Nephron progenitor cell (in vitro differentiated cells): ENCODE data around the gene DHRS3.
"Not testable (repeated sequence)": the region's sequence is repeated elsewhere in the genome, so short reads cannot be mapped to it uniquely, and the experiment has no call there.

Source experiments
- DNase-seq: peaks from one replicate; pipeline ENCODE4 v3.0.0; 2021
- H3K27ac Mint-ChIP-seq: 2 replicates; pipeline ENCODE4 v1.8.0; 2021; ENCODE audit warnings: mild to moderate bottlenecking, moderate library complexity, mixed read lengths
- H3K27me3 Mint-ChIP-seq: 2 replicates; pipeline ENCODE4 v1.8.0; 2021; ENCODE audit warnings: mild to moderate bottlenecking, low read depth, mixed read lengths; ENCODE audit not compliant: poor library complexity
- H3K36me3 Mint-ChIP-seq: 2 replicates; pipeline ENCODE4 v1.8.0; 2021; ENCODE audit warnings: low read depth, mixed read lengths
- H3K4me1 Mint-ChIP-seq: 2 replicates; pipeline ENCODE4 v1.8.0; 2021; ENCODE audit warnings: mixed read lengths
- H3K4me3 Mint-ChIP-seq: 2 replicates; pipeline ENCODE4 v1.8.0; 2021; ENCODE audit warnings: mild to moderate bottlenecking, moderate library complexity, mixed read lengths
- H3K9me3 Mint-ChIP-seq: 2 replicates; pipeline ENCODE4 v1.8.0; 2021; ENCODE audit warnings: mild to moderate bottlenecking, moderate library complexity, mixed read lengths
- TF ChIP-seq, protein P1 (sequence below): fragments of 200-600 bp; sonication (generic); IDR thresholded peaks from 2 replicates; pipeline ENCODE4 v1.5.0; 2021; ENCODE audit warnings: antibody characterized with exemption

Gene DHRS3

DNA sequence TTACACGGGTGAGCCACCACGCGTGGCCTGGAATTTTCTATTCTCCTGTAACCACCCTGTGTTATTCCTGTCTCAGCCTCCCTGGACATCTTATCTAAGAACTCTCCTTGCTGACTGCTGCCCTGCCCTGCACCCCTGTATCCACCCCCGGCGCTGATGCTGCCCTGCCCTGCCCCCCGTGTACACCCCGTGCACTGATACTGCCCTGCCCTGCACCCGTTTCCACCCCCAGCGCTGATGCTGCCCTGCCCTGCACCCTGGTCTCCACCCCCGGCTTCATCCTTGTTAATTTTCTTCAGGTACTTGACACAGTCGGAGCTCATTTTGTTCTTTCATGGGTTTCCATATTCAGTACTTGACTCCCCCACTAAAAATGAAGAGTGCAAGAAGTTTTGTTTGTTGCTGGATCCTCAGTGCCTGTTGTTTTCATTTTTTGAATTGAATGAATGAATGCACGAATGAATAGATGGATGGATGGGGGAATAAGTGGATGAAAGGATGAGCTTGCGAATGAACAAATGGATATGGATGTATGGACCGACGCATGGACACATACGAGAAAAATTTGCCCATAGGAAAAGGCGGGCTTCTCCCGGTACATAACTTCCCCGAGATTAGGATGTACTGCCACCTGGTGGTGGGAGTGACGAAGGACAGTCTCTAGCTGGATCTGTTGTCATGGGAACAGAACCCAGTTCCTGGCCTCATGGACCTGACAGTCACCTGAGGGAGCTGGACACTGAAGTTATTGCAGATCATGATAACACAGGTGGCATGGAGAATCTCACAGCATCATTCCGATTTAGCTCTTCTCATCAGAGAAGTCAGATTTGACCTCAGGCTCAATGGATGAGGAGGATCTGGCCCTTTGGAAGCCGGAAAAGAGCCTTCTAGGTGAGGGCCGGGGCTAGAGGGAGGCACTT lies 40.8 kb upstream of the DHRS3 start:
- no peak overlapping the region for H3K27ac Mint-ChIP-seq
- H3K4me3 Mint-ChIP-seq = no peak overlapping the region
- H3K36me3 Mint-ChIP-seq = no peaks in the 10 kb centered on the region

DNA sequence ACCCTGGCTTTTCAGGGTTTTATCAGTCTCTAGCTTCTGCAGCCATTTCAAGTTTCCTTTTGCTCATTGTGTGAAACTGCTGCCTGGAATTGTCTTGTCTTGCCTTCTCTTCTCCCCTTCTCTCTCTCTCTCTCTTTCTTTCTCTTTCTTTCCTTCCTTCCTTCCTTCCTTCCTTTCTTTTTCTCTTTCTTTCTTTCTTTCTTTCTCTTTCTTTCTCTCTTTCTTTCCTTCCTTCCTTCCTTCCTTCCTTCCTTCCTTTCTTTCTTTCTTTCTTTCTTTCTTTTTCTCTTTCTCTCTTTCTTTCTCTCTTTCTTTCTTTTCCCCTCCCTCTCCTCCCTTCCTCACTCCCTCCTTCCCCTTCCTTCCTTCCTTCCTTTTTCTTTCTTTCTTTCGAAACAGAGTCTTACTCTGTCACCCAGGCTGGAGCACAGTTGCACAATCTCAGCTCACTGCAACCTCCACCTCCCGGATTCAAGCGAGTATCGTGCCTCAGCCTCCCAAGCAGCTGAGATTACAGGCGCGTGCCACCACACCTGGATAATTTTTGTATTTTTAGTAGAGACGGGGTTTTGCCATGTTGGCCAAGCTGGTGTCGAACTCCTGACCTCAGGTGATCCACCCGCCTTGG lies 40.0 kb upstream of the DHRS3 start:
- DNase-seq, H3K36me3 Mint-ChIP-seq, H3K27ac Mint-ChIP-seq, H3K4me3 Mint-ChIP-seq: not testable (repeated sequence)
- Mint-ChIP-seq H3K4me1 (peaks cover 18% of the 10 kb centered on the region), H3K27me3 (peaks cover 11% of the 10 kb centered on the region), H3K9me3 (peaks cover 12% of the 10 kb centered on the region)

More for the DNA sequence above, 40.8 kb upstream of the DHRS3 start:
- H3K4me1 Mint-ChIP-seq = peaks cover 17% of the 10 kb centered on the region
- peaks cover 18% of the 10 kb centered on the region for H3K9me3 Mint-ChIP-seq
- TF ChIP-seq, protein P1, sequence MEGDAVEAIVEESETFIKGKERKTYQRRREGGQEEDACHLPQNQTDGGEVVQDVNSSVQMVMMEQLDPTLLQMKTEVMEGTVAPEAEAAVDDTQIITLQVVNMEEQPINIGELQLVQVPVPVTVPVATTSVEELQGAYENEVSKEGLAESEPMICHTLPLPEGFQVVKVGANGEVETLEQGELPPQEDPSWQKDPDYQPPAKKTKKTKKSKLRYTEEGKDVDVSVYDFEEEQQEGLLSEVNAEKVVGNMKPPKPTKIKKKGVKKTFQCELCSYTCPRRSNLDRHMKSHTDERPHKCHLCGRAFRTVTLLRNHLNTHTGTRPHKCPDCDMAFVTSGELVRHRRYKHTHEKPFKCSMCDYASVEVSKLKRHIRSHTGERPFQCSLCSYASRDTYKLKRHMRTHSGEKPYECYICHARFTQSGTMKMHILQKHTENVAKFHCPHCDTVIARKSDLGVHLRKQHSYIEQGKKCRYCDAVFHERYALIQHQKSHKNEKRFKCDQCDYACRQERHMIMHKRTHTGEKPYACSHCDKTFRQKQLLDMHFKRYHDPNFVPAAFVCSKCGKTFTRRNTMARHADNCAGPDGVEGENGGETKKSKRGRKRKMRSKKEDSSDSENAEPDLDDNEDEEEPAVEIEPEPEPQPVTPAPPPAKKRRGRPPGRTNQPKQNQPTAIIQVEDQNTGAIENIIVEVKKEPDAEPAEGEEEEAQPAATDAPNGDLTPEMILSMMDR = peak; percentile 93
- peak; percentile 82 for DNase-seq
- peaks cover 15% of the 10 kb centered on the region for H3K27me3 Mint-ChIP-seq

DNA sequence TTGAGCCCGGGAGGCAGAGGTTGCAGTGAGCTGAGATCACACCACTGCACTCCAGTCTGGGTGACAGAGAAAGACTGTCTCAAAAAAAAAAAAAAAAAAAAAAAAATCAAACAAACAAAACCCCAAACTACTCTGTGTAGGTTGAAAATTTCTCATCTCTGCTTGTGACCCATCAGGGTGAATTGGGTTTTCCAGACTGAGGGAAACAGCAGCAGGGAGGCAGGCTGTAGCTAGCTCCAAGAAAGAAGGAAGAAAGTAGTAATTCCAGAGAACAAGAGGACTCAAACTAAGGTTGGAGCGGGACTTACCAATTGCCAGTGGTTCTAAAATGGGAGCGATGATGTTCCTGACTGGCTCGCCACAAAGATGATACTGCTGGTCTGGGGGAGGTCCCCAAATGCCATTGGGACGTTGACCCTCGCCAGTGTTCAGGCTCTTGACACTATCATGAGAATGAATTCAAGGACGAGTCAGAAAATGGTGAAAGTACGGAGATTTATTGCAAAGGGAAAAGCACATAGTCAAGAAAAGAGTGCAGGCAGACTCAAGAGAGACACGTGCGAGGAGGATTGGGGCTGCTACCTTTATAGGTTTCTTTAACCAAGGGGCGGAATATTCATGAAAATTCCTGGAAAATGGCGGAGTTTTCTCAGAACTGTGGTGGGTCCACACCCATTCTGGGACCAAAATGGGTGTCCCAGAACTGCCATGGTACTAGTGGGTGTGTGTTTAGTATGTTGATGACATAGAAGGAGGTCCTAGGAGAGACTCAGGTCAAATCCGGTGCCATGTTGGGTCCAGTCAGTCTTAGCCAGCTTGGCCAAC lies 39.3 kb upstream of the DHRS3 start:
- Mint-ChIP-seq H3K27ac (no peak overlapping the region), H3K27me3 (peaks cover 15% of the 10 kb centered on the region)
- TF ChIP-seq, protein P1 = no peak

DNA sequence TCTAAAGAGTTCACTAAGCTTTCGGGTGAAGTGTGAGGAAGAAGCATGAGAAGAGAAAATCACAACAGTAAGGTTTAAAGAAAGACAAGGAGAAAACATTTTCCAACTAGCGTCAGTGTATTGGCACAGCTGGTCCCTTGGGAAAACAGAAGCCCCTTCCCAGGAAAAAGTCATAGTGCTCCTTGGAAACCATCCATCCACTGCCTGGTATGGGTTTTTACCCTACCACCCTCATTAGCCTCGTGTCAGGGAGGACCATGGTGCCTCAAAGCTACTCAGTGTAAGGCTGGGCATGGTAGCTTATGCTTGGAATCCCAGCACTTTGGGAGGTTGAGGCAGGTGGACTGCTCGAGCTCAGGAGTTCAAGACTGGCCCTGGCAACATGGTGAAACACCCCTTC lies 38.6 kb upstream of the DHRS3 start:
- TF ChIP-seq, protein P1 = no peak
- Mint-ChIP-seq H3K4me1 (peaks cover 18% of the 10 kb centered on the region), H3K27me3 (peaks cover 15% of the 10 kb centered on the region), H3K36me3 (no peaks in the 10 kb centered on the region), H3K9me3 (peaks cover 14% of the 10 kb centered on the region), H3K4me3 (no peak overlapping the region), H3K27ac (no peak overlapping the region)
- no peak for DNase-seq

More for the DNA sequence above, 39.3 kb upstream of the DHRS3 start:
- Mint-ChIP-seq H3K36me3 (no peaks in the 10 kb centered on the region), H3K9me3 (peaks cover 13% of the 10 kb centered on the region), H3K4me1 (peaks cover 18% of the 10 kb centered on the region), H3K4me3 (no peak overlapping the region)
- DNase-seq = no peak

DNA sequence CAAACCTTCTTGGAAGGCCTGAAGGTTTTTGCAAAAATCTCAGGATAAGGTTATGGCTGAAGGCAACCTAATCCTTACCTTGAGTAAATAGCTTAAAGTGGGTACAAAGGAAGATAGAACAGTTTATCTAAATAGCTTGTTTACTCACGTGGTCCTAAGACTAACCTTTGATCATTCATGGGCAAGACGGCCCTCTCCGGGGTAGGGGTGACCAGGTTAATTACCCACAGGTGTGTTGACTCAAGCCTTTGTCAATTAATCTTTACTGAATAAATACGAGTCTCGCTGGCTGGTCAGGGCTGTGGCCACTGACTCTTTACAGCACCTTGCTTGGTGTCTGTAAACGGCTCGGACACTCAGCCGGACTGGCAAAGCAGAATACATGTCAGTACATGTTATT lies 36.6 kb upstream of the DHRS3 start:
- H3K27ac Mint-ChIP-seq = no peak overlapping the region
- H3K36me3 Mint-ChIP-seq = no peaks in the 10 kb centered on the region
- TF ChIP-seq, protein P1 = no peak
- peaks cover 13% of the 10 kb centered on the region for H3K9me3 Mint-ChIP-seq
- peaks cover 26% of the 10 kb centered on the region for H3K4me1 Mint-ChIP-seq
- H3K27me3 Mint-ChIP-seq = peaks cover 17% of the 10 kb centered on the region
- DNase-seq = no peak
- H3K4me3 Mint-ChIP-seq = no peak overlapping the region
